Endothelial cell (in vitro differentiated cells): ENCODE results near the gene DIDO1. TPM values are rescaled to one million over a fixed set of nuclear protein-coding genes. Genes with fewer than 3 reads are reported as not detected.

Source experiments
- DNase-seq: peaks from one replicate; pipeline ENCODE4 v3.0.0; 2021; ENCODE audit warnings: low spot score
- H3K27ac Mint-ChIP-seq: one replicate; pipeline ENCODE4 v1.8.0; 2021; ENCODE audit warnings: mixed read lengths, inconsistent platforms; ENCODE audit not compliant: unreplicated experiment
- H3K27me3 Mint-ChIP-seq: one replicate; pipeline ENCODE4 v1.8.0; 2021; ENCODE audit warnings: mild to moderate bottlenecking, moderate library complexity, mixed read lengths, inconsistent platforms; ENCODE audit not compliant: unreplicated experiment
- H3K36me3 Mint-ChIP-seq: one replicate; pipeline ENCODE4 v1.8.0; 2021; ENCODE audit warnings: mild to moderate bottlenecking, low read depth, mixed read lengths, inconsistent platforms; ENCODE audit not compliant: unreplicated experiment
- H3K4me1 Mint-ChIP-seq: one replicate; pipeline ENCODE4 v1.8.0; 2021; ENCODE audit warnings: mild to moderate bottlenecking, mixed read lengths, inconsistent platforms; ENCODE audit not compliant: unreplicated experiment
- H3K4me3 Mint-ChIP-seq: one replicate; pipeline ENCODE4 v1.8.0; 2021; ENCODE audit warnings: mild to moderate bottlenecking, mixed read lengths, inconsistent platforms; ENCODE audit not compliant: unreplicated experiment
- H3K9me3 Mint-ChIP-seq: one replicate; pipeline ENCODE4 v1.8.0; 2021; ENCODE audit warnings: mixed read lengths, inconsistent platforms; ENCODE audit not compliant: unreplicated experiment
- total RNA-seq: library from RNA; stranded (reverse); fragmentation: NEBNext Ultra II Directional; extraction: Animal tissue kit (Norgen Biotek cat#: 25700); gene quantifications from one replicate; pipeline ENCODE4 v1.2.1, GENCODE V29; 2021; ENCODE audit not compliant: unreplicated experiment
- TF ChIP-seq, protein P1 (sequence below): fragments of 200-600 bp; sonication (generic); IDR thresholded peaks from one replicate; pipeline ENCODE4 v1.5.0; 2021; ENCODE audit warnings: antibody characterized with exemption; ENCODE audit not compliant: unreplicated experiment

Gene DIDO1
- total RNA-seq, 1 donor from 2014 or later: 61.0 TPM

DNA sequence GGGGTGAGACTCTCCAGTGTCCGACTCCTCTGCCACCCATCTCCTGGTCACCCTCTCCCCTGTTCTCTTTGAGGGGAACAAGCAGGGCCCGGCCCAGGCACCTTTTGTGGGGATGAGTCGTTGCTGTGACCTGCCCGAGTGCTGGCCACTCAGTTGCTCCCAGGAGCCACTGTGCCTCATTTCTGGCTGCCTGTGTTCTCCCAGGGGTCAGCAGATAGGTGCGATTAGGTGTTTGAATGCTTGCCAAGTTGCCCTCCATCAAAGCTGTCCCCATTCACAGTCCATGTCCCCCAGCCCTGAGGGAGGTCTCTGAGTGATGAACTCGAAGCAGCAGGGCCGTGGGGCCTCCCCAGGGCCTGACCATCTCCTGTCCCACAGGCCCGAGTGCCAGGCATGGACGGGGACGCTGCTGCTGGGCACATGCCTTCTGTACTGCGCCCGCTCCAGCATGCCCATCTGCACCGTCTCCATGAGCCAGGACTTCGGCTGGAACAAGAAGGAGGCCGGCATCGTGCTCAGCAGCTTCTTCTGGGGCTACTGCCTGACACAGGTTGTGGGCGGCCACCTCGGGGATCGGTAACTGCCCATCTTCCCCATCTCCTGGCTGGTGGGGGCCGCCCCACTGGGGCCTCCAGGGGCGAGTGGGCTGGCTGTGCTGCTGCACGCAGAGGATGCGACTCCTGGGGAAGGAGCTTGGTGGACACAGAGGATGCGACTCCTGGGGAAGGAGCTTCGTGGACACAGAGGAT is 30.3 kb upstream of the DIDO1 start:
- DNase-seq: no peak
- Mint-ChIP-seq H3K27me3 (peaks cover 7% of the 10 kb centered on the region), H3K36me3 (no peaks in the 10 kb centered on the region), H3K27ac (no peak overlapping the region), H3K4me3 (no peak overlapping the region), H3K4me1 (peaks cover 10% of the 10 kb centered on the region), H3K9me3 (no peaks in the 10 kb centered on the region)
- TF ChIP-seq, protein P1, sequence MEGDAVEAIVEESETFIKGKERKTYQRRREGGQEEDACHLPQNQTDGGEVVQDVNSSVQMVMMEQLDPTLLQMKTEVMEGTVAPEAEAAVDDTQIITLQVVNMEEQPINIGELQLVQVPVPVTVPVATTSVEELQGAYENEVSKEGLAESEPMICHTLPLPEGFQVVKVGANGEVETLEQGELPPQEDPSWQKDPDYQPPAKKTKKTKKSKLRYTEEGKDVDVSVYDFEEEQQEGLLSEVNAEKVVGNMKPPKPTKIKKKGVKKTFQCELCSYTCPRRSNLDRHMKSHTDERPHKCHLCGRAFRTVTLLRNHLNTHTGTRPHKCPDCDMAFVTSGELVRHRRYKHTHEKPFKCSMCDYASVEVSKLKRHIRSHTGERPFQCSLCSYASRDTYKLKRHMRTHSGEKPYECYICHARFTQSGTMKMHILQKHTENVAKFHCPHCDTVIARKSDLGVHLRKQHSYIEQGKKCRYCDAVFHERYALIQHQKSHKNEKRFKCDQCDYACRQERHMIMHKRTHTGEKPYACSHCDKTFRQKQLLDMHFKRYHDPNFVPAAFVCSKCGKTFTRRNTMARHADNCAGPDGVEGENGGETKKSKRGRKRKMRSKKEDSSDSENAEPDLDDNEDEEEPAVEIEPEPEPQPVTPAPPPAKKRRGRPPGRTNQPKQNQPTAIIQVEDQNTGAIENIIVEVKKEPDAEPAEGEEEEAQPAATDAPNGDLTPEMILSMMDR: no peak

DNA sequence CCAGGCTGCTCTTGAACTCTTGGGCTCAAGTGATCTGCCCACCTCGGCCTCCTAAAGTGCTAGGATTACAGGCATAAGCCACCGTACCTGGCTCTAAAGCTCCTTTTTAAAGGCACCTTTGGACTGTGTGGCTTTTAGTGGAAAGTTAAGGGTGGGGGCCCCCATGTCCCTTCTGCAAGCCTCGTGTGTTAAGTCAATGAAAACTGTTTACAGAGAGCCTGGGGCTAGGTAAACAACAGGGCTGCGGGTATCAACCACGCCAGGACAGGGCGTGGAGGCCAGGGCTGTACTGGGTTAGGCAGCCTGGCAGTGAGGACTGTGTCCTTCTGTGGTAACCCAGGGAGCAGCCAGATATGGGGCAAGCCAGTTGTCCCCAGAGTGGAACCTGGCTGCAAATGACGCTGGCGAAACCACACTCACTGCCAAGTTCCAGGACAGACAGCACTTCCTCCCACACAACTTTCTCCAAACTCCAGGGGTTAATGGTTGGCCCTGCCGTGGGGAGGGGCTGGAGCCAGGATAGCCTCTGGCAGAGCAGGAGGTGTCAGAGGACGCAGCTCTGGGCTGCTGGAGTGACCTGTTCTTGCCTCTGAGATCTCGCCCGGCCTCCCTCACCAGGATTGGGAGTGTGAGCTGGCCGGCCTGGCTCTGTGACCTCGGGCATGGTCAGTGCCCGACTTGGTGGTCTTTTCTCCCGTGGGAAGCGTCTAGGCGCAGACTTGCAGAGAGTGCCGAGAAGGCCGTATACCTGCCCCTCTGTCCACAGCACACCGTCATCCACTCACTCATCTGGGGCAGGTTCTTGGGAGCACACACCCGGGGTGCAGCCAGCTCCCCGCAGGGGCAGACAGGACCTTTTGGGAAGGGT is 29.4 kb upstream of the DIDO1 start:
- Mint-ChIP-seq H3K4me1 (peaks cover 10% of the 10 kb centered on the region), H3K27me3 (peaks cover 7% of the 10 kb centered on the region), H3K4me3 (no peak overlapping the region), H3K36me3 (no peaks in the 10 kb centered on the region), H3K27ac (no peak overlapping the region), H3K9me3 (no peaks in the 10 kb centered on the region)
- TF ChIP-seq, protein P1: no peak
- no peak for DNase-seq

DNA sequence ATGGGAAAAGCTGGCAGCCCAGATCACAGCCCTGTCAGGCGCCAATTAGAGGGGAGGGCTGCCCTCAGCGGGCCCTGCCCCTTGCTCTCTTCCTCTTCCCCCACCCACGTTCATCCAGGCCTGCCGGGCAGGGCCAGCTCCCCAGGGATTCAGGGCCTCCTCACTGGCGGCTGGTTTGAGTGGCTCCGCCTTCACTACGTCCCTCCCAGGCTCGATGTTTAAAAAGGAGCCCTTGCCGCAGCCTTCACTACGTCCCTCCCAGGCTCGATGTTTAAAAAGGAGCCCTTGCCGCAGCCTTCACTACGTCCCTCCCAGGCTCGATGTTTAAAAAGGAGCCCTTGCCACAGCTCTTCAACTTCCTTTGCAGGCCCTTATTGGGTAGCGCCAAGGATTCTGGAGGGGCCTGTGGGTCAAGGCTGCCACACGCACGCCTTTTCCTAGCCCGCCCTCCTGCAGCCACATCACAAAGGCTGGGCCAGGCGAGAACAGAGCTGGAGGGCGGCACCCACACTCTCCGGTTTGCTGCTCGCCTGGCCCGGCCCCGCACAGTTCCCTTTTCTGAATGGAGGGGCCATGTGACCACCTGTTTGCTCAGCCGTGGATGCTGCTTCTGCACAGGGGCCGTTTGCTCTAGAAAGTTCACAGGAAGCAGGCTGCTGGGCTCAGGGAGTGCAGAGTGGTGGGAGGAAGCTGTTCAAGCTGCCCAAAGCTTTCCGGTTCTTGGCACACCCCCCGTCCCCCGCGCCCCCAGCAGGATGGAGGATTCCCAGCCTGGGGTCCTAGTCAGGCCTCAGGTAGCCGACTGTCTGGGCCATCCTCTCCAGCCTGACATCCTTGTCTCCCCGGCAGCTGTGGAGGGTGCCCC is 27.8 kb upstream of the DIDO1 start:
- H3K27me3 Mint-ChIP-seq: peaks cover 5% of the 10 kb centered on the region
- H3K4me3 Mint-ChIP-seq: no peak overlapping the region
- TF ChIP-seq, protein P1: no peak
- peaks cover 10% of the 10 kb centered on the region for H3K4me1 Mint-ChIP-seq
- peaks cover 5% of the 10 kb centered on the region for H3K36me3 Mint-ChIP-seq
- DNase-seq: peak; percentile 53
- H3K9me3 Mint-ChIP-seq: no peaks in the 10 kb centered on the region
- H3K27ac Mint-ChIP-seq: no peak overlapping the region

DNA sequence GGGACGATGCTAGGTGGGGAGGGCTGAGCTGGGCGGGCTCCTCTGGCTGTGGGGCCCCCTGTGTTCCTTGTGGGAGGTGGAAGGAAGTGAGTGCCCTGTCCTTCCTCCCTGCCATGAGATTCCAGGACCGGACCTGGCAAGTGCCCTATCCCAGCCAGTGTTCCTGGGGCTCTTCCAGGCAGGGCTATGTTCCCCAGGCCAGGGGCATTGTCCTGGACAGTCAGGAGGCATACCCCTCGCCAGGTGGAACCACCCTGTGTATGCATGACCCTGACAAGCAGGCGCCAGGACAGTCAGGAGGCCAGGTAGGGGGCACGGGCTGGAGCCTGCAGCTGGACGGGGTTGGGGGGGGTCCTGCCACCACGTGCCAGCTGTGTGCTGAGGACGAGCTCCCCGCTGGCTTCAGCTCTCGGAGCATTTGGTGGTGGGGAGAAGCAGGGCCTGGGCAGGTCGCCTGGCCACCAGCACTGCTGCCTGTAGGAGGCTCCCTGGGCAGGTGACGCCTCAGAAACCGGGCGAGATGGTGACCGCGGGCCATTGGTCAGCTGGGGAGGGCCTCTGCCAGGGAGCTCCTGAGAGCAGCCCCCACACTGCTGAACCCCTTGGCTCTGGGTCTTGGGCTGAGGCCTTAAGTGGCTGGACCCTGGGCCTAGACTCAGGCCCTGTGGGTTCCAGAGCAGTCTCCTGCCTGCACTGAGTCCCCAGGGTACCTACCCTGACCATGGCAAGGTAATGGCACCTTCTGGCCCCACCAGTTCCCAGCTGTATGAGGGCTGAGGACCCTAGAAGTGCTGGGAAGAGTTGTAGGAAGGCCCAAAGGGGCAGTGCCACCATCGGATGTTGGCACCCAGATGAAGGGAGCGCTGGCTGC is 26.9 kb upstream of the DIDO1 start:
- H3K4me3 Mint-ChIP-seq: no peak overlapping the region
- H3K4me1 Mint-ChIP-seq: peaks cover 10% of the 10 kb centered on the region
- H3K36me3 Mint-ChIP-seq: peaks cover 9% of the 10 kb centered on the region
- DNase-seq: no peak
- no peak overlapping the region for H3K27ac Mint-ChIP-seq
- peaks cover 5% of the 10 kb centered on the region for H3K27me3 Mint-ChIP-seq
- H3K9me3 Mint-ChIP-seq: no peaks in the 10 kb centered on the region
- TF ChIP-seq, protein P1: no peak
